ENCODE measurements around the gene DUSP2.

GRCh38 chr2:96154506-96155380 lies 9.5 kb upstream of the DUSP2 start:
- no peak for TF ChIP-seq POLR2A (IDR thresholded peaks at IDR 0.05)
- no peak for TF ChIP-seq CTCF (IDR thresholded peaks at IDR 0.05)

Measured in Peyer's patch (tissue), 4 donors.